RPMI8226 (cell line): ENCODE measurements around the gene PLEKHH2.
"Not testable (repeated sequence)": the region's sequence is repeated elsewhere in the genome, so short reads cannot be mapped to it uniquely, and the experiment has no call there.

Experiments
- DNase-seq: peaks from one replicate; pipeline ENCODE4 v3.0.0-alpha.2; 2015

Gene PLEKHH2

GRCh38 chr2:43642363-43642762, 5.3 kb downstream of the PLEKHH2 start:
- no peak for DNase-seq

GRCh38 chr2:43643680-43644079, 6.6 kb downstream of the PLEKHH2 start:
- no peak for DNase-seq

- no peak for DNase-seq
Observed at GRCh38 chr2:43648994-43649701, 12.1 kb downstream of the PLEKHH2 start.

- DNase-seq: no peak
Observed at GRCh38 chr2:43653506-43653905, 16.4 kb downstream of the PLEKHH2 start.

GRCh38 chr2:43657241-43657640, 20.2 kb downstream of the PLEKHH2 start:
- DNase-seq: no peak

- no peak for DNase-seq
Observed at GRCh38 chr2:43675646-43676321, 38.7 kb downstream of the PLEKHH2 start.

- DNase-seq: no peak
Observed at GRCh38 chr2:43676322-43677050, 39.4 kb downstream of the PLEKHH2 start, which contains the start of gene C1GALT1C1L. TSS of gene C1GALT1C1L (minus strand) at chr2:43676429. CDS start at chr2:43676322, 107 bp downstream.

DNA sequence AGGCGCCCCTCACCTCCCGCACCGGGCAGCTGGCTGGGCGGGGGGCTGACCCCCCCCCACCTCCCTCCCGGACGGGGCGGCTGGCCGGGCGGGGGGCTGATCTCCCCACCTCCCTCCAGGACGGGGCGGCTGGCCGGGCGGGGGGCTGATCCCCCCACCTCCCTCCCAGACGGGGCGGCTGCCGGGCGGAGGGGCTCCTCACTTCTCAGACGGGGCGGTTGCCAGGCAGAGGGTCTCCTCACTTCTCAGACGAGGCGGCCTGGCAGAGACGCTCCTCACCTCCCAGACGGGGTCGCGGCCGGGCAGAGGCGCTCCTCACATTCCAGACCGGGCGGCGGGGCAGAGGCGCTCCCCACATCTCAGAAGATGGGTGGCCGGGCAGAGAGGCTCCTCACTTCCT, 40.7 kb downstream of the PLEKHH2 start:
- not testable (repeated sequence) for DNase-seq

DNA sequence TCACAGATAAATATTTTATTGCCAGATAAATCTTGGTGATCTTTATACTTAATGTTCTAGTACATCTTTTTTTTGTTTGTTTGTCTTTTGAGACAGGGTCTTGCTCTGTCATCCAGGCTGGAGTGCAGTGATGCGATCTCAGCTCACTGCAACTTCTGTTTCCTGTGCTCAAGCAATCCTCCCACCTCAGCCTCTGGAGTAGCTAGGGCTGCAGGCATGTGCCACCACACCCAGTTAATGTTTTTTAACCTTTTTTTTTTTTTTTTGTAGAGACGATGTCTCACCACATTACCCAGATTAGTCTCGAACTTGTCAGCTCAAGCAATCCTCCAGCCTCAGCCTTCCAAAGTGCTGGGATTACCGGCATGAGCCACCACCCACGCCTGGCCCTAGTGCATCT, 48.3 kb downstream of the PLEKHH2 start:
- DNase-seq: no peak

GRCh38 chr2:43689999-43690398, 52.9 kb downstream of the PLEKHH2 start:
- DNase-seq: no peak

- no peak for DNase-seq
Observed at GRCh38 chr2:43692428-43692994, 55.5 kb downstream of the PLEKHH2 start.

GRCh38 chr2:43698140-43698539, 61.1 kb downstream of the PLEKHH2 start:
- not testable (repeated sequence) for DNase-seq

DNA sequence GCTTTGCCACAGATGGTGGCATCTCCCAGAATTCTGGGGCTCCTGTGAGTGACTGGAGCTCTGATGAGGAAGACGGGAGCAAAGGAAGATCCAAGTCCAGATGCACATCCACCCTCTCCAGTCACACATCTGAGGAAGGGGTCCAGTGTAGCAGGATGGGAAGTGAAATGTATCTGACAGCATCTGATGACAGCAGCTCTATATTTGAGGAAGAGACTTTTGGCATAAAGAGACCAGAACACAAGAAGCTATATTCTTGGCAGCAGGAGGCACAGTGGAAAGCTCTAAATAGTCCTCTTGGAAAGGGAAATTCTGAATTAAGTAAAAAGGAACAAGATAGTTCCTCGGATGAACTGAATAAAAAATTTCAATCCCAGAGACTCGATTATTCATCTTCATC, 62.7 kb downstream of the PLEKHH2 start:
- no peak for DNase-seq

- DNase-seq: no peak
Observed at GRCh38 chr2:43701111-43701510, 64.1 kb downstream of the PLEKHH2 start.

GRCh38 chr2:43707255-43708015, 70.4 kb downstream of the PLEKHH2 start:
- no peak for DNase-seq

- DNase-seq: no peak
Observed at GRCh38 chr2:43708178-43708577, 71.1 kb downstream of the PLEKHH2 start.

GRCh38 chr2:43708891-43709290, 71.8 kb downstream of the PLEKHH2 start:
- no peak for DNase-seq

DNA sequence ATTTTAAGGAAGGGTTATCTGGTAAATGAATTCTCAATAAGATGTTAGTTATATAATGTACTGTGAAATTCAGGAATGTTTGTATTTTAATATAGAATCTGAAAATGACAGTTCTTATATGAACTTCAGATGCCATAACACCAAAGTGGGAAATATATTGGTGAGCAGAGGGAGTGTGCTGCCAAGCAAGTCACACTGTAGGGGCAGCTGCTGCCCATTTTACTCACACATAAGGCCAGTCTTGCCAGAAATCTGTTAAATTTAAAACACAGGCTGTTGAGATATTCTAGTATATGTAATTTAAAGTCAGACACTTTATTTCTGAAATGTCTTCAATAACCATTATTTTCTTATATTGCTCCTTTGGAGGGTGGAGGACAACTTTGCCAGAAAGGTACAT, 73.8 kb downstream of the PLEKHH2 start:
- DNase-seq: no peak

DNA sequence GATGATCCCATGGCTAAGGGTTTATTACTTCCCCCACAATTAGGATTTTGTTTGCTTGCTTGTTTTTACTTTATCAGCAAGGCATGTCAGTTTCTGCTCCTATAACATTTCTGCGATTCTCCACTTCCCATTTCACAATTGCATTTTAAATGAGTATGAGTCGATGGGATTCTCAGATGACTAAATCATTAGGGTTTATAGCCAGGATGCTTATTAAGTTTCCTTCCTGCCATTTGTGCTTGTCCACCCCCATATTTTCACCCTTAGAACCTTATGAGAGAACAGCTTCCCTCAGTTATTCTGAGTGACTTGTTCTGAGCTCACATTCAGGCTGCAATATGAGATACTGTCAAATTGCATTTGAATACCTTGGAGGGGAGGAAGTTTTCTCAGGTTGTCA, 77.1 kb downstream of the PLEKHH2 start:
- DNase-seq: no peak

GRCh38 chr2:43715300-43716098, 78.4 kb downstream of the PLEKHH2 start:
- no peak for DNase-seq

GRCh38 chr2:43717322-43717721, 80.3 kb downstream of the PLEKHH2 start:
- DNase-seq: no peak
